OCI-M2 (cell line): ENCODE data around the gene TGFBR3.

Experiments used
- DNase-seq: peaks from one replicate; lab custom pipeline; 2025; ENCODE audit not compliant: unreplicated experiment; lab: John Stamatoyannopoulos, UW

The TGFBR3 gene

GRCh38 chr1:91827459-91828321 lies 58.3 kb downstream of the TGFBR3 start:
- no peak for DNase-seq

DNA sequence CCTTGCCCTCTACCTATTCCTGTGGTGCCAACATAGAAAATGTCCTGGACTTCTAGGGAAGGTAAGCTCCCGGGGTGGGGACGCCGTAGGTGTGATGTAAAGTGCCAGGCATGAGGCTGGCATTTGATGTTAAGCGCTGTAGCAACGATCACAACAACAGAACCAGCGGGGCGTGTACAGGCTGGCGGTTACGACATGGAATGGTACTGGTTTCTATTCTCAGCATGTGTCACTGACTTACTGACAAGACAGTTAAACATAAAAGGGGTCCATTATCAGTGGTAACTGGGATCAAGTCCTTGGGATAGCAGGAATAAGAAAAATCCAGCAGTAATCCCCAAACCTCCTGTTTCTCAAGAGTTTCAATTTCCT lies 58.9 kb downstream of the TGFBR3 start:
- DNase-seq = no peak

- no peak for DNase-seq
Observed at GRCh38 chr1:91826649-91827048, 59.3 kb downstream of the TGFBR3 start.

- no peak for DNase-seq
Observed at GRCh38 chr1:91826248-91826647, 59.7 kb downstream of the TGFBR3 start.

GRCh38 chr1:91821126-91821868 lies 64.7 kb downstream of the TGFBR3 start:
- DNase-seq = no peak

GRCh38 chr1:91819038-91819788 lies 66.7 kb downstream of the TGFBR3 start:
- DNase-seq = no peak

GRCh38 chr1:91818713-91818975 lies 67.3 kb downstream of the TGFBR3 start:
- no peak for DNase-seq

- DNase-seq = no peak
Observed at GRCh38 chr1:91817211-91817905, 68.6 kb downstream of the TGFBR3 start.

GRCh38 chr1:91816031-91816430 lies 69.9 kb downstream of the TGFBR3 start:
- no peak for DNase-seq

DNA sequence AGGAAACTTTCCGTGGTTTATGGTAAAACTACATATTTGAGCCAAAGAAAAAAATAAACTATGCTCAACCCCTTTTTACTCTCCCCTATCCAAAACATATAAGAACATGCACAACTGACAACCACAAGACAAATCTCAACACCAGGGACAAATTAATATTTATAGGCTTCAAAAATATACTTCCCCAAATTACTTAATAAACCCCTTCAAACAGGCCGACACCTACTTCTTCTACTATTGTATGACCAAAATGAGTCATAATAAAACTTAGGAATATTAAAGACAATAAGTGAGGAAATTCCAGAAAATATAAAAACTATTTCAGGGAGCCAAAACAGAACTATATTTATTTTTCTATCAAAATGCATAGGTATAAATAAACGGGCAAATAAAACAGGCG lies 71.5 kb downstream of the TGFBR3 start:
- DNase-seq = no peak

DNA sequence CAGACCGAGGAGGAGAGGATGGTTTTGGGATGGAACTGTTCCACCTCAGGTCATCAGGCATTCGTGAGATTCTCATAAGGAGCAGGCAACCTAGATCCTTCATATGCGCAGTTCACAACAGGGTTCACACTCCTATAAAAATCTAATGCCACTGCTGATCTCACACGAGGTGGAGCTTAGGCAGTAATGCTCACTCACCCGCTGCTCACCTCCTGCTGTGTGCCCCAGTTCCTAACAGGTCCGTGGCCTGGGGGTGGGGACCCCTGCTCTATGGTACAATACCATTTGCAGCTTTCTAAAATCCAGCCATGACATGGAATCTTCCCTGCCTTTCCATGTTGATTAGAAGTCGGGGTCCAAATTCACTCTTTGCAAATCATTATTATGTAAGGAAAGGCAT lies 72.1 kb downstream of the TGFBR3 start:
- no peak for DNase-seq

DNA sequence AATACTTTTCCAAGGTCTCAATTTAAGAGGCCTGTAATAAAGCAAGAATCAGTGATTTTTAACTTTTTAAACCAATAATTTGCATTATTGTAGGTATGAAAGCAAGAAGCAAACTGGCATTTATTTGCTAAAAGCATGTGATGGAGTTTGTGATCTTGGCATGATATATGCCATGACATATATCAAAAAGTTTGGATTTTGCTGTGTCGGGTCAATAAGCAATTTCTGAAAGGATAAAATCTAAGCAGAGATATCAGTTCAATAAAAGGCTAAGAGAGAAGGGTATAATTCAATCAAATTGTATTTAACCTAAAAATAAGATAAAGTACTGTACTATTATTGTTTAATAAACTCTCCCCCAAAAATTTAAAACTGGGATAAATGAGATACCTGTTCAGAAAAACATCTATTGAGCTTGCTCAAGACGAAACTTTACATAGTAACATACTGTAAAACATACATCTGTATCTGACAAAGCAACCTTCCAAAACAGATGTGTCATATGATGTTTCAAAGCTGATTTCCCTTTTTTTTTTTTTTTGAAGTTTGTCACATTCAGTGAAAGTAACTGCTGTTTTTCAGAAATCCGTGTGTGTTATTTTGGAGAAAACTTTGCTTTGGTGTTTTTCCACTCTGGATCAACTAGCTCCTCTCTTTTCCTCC lies 74.5 kb downstream of the TGFBR3 start:
- DNase-seq = no peak

- no peak for DNase-seq
Observed at GRCh38 chr1:91809317-91809716, 76.6 kb downstream of the TGFBR3 start.

- DNase-seq = no peak
Observed at GRCh38 chr1:91807921-91808620, 77.9 kb downstream of the TGFBR3 start.

DNA sequence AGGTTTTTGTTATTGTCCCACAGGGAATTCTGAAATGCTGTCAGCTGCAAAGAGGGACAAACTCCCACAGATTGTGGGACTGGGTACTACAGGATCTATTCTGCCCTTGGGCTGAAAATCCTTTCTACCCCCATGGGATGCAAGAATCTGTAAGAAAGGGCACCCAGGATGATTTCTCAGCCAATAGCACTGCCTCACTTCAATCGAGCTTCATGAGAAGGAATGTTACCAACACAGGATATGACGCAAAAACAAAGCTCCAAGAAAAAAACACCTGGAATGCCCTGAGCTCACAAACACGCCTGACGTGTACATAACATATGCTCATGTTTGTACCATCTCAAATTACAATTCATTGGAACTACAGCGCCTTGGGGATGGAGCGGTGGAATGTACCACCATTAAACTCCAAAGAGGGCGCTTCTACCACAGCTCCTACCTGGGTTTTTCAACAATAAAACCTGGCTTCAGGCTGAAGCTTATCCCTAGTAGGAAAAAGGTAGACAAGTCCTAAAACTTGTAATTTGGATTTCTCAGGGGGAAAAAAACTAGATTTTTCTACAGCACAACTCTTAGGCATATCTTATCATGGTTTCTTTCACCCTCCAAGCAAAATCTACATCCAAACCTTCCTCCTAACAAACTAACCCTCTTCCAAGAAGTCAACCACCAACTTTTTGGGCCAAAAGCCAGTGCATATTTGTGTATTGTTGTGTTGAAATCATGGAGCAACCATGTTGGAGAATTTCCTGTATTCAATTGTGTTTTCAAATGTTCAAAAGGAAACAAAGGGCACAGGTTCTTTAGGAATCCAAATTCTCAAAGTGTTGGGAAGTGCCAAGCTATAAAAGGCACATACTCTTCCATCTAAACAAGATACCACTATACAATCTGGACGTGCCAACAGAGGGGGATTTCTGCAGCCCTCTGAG lies 78.9 kb downstream of the TGFBR3 start:
- no peak for DNase-seq

DNA sequence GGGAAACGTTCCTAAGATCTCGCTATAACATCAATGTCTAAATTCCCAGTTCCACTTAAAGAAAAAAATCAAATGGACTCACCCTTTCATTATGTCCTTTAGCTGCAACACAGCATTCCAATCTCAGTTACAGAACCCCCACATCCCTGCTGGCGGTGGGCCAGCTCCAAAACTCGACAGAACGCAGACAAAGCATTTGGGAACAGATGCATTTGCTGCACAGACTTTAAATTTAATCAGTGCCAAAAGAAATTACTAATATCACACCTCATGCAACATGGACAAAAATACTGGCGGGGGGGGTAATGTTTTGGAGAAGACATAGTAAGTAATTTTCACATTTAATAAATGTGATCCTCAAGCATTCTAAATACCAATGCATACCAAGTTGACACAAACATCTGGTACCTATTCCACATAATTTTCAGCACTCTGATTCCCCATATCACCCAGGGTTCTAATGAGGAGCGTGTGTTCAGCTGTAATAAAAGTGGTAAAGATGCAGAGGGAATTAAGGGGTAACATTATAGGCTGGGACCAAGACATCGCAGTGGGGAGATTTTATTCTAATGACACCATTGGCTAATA lies 79.7 kb downstream of the TGFBR3 start:
- DNase-seq = no peak

DNA sequence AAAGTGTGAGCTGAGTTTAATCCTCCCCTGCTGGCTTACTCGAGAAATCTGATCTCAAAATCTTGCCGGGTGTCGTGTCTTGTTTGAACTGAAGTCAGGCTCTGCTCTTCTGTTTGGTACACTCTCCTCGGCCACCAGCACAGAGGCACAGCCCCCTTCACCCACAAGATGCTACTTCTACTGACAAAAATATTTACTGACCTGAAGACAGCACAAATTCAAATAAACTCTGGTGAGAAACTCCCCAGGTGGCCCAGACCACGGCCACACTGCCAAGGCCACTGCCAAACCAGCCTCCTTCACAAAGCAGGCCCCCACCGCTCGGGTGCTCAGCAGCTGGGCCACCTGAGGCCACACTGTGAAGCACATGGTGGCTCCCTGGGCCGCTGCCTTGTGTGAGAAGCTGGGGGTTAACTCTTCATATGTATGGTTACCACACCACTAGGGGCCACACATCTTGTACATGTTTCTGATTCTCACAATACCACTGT lies 80.6 kb downstream of the TGFBR3 start:
- no peak for DNase-seq

GRCh38 chr1:91804546-91805023 lies 81.4 kb downstream of the TGFBR3 start:
- no peak for DNase-seq
